ENCODE measurements around the gene LIMS1. TPM values are rescaled to one million over a fixed set of nuclear protein-coding genes. Genes with fewer than 3 reads are reported as not detected.
"Not testable (repeated sequence)": the region's sequence is repeated elsewhere in the genome, so short reads cannot be mapped to it uniquely, and the experiment has no call there.

Gene LIMS1
- total RNA-seq, 2 experiments from 2014 or later, result 18.5 to 21.3 TPM

GRCh38 chr2:108524688-108525087 lies 9.6 kb upstream of the LIMS1 start:
- H3K4me1 ChIP-seq (ENCODE audit: insufficient read depth, low read length); H3K9me3 Mint-ChIP-seq; H3K27me3 Mint-ChIP-seq; DNase-seq; H3K27ac Mint-ChIP-seq; H3K36me3 ChIP-seq (ENCODE audit: insufficient read depth, low read length); H3K27me3 ChIP-seq (ENCODE audit: control insufficient read depth in 1 of 2, insufficient read depth in 2 of 2, low read length in 2 of 2); CTCF ChIA-PET; ATAC-seq (ENCODE audit: poor library complexity); H3K27ac ChIP-seq (ENCODE audit: low read depth in 1 of 2, low read length in 2 of 2); H3K4me1 Mint-ChIP-seq (ENCODE audit: low read depth); H3K9me3 ChIP-seq (ENCODE audit: control insufficient read depth in 1 of 2, insufficient read depth in 1 of 2, low read length in 2 of 2); H3K4me3 Mint-ChIP-seq; POLR2A ChIA-PET; H3K36me3 Mint-ChIP-seq (ENCODE audit: low read depth); intact Hi-C loops (cut with DNase I, micrococcal nuclease); H3K4me3 ChIP-seq (ENCODE audit: low read length): not testable (repeated sequence)

- H3K9me3 ChIP-seq (ENCODE audit: control insufficient read depth in 1 of 2, insufficient read depth in 1 of 2, low read length in 2 of 2); H3K27ac Mint-ChIP-seq; H3K36me3 Mint-ChIP-seq (ENCODE audit: low read depth); POLR2A ChIA-PET; DNase-seq; H3K4me3 ChIP-seq (ENCODE audit: low read length); ATAC-seq (ENCODE audit: poor library complexity); intact Hi-C loops (cut with DNase I, micrococcal nuclease); H3K4me1 Mint-ChIP-seq (ENCODE audit: low read depth); H3K27ac ChIP-seq (ENCODE audit: low read depth in 1 of 2, low read length in 2 of 2); H3K27me3 ChIP-seq (ENCODE audit: control insufficient read depth in 1 of 2, insufficient read depth in 2 of 2, low read length in 2 of 2); CTCF ChIA-PET; H3K36me3 ChIP-seq (ENCODE audit: insufficient read depth, low read length); H3K4me3 Mint-ChIP-seq; H3K4me1 ChIP-seq (ENCODE audit: insufficient read depth, low read length); H3K9me3 Mint-ChIP-seq; H3K27me3 Mint-ChIP-seq: not testable (repeated sequence)
Observed at GRCh38 chr2:108525258-108525657, 9.0 kb upstream of the LIMS1 start.

DNA sequence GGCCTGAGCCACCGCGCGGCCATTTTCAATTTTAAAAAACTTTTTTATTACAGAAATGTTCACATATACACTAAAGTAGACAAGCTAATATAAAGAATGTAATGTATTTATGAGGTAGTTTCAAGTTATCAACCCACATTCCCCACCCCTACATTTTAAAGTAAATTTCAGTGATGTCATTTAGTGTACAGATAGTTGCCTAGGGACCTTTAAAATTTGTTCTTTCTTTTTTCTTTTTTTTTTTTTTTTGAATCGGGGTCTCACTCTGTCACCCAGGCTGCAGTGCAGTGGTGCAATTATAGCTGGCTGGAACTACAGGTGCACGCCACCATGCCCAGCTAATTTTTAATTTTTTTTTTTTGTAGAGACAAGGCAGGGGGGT lies 2.6 kb upstream of the LIMS1 start:
- intact Hi-C loops (cut with DNase I, micrococcal nuclease), result loop anchor here (5.0 to 10.0 kb wide), 3 partner anchors 53 to 256 kb away; partner anchors contain the start of gene CCDC138 (in 1 of the 2)
- POLR2A ChIA-PET, result no interaction called here
- peaks cover 4% of the 10 kb centered on the region for H3K36me3 Mint-ChIP-seq (ENCODE audit: low read depth)
- peaks cover 25% of the 10 kb centered on the region for H3K4me1 ChIP-seq (ENCODE audit: insufficient read depth, low read length)
- H3K9me3 Mint-ChIP-seq, result no peaks in the 10 kb centered on the region
- H3K27ac ChIP-seq (ENCODE audit: low read depth in 1 of 2, low read length in 2 of 2), result no peak overlapping the region
- H3K4me3 ChIP-seq (ENCODE audit: low read length), result no peak overlapping the region
- ATAC-seq (ENCODE audit: poor library complexity), result no peak
- no peaks in the 10 kb centered on the region for H3K9me3 ChIP-seq (ENCODE audit: control insufficient read depth in 1 of 2, insufficient read depth in 1 of 2, low read length in 2 of 2)
- H3K4me1 Mint-ChIP-seq (ENCODE audit: low read depth), result peaks cover 34% of the 10 kb centered on the region
- CTCF ChIA-PET, result interaction anchor here (0.7 kb wide), 1 partner anchor 22 kb away, joined by 4 read pairs; no protein-coding TSS in a partner anchor
- H3K36me3 ChIP-seq (ENCODE audit: insufficient read depth, low read length), result no peaks in the 10 kb centered on the region
- TF ChIP-seq CTCF (IDR thresholded peaks at IDR 0.05), result no peak
- DNase-seq, result no peak
- H3K4me3 Mint-ChIP-seq, result no peak overlapping the region
- no peaks in the 10 kb centered on the region for H3K27me3 ChIP-seq (ENCODE audit: control insufficient read depth in 1 of 2, insufficient read depth in 2 of 2, low read length in 2 of 2)
- no peak overlapping the region for H3K27ac Mint-ChIP-seq
- H3K27me3 Mint-ChIP-seq, result no peaks in the 10 kb centered on the region

- Mint-ChIP-seq H3K4me1 (ENCODE audit: low read depth) (peaks cover 41% of the 10 kb centered on the region), H3K36me3 (ENCODE audit: low read depth) (peaks cover 4% of the 10 kb centered on the region), H3K27ac (peak overlapping the region; percentile 86), H3K9me3 (no peaks in the 10 kb centered on the region), H3K4me3 (peak overlapping the region; percentile 99), H3K27me3 (no peaks in the 10 kb centered on the region)
- H3K36me3 ChIP-seq (ENCODE audit: insufficient read depth, low read length), result no peaks in the 10 kb centered on the region
- ATAC-seq (ENCODE audit: poor library complexity) (peak; percentile 17), DNase-seq (peak in 11 of 14 experiments; percentile 5 to 68 (median 24))
- H3K27ac ChIP-seq (ENCODE audit: low read depth in 1 of 2, low read length in 2 of 2), result no peak overlapping the region
- intact Hi-C loops (cut with DNase I, micrococcal nuclease), result loop anchor here (2.0 to 10.0 kb wide), 5 partner anchors 50 to 253 kb away; partner anchors contain the start of genes CCDC138 (in 1 of the 2), GCC2 (in 1 of the 2) and RANBP2 (in 1 of the 2)
- ChIA-PET POLR2A (interaction anchor here (0.9 to 2.6 kb wide), 4 partner anchors 13 to 86 kb away, joined by 3 to 7 read pairs (median 4); partner anchors contain the start of gene GCC2), CTCF (interaction anchor here (1.6 kb wide), 1 partner anchor 102 kb away, joined by 4 read pairs; no protein-coding TSS in a partner anchor)
- no peaks in the 10 kb centered on the region for H3K9me3 ChIP-seq (ENCODE audit: control insufficient read depth in 1 of 2, insufficient read depth in 1 of 2, low read length in 2 of 2)
- H3K4me1 ChIP-seq (ENCODE audit: insufficient read depth, low read length), result peaks cover 25% of the 10 kb centered on the region
- TF ChIP-seq CTCF (IDR thresholded peaks at IDR 0.05), result no peak
- H3K27me3 ChIP-seq (ENCODE audit: control insufficient read depth in 1 of 2, insufficient read depth in 2 of 2, low read length in 2 of 2), result no peaks in the 10 kb centered on the region
- H3K4me3 ChIP-seq (ENCODE audit: low read length), result peak overlapping the region; percentile 62
Observed at GRCh38 chr2:108534584-108535356, 500 bp downstream of the LIMS1 start.
